Neural cell (in vitro differentiated cells): ENCODE measurements around the gene HLA-DOA.

Source experiments
- EP300 ChIP-seq: fragments of 450-650 bp; conservative IDR thresholded peaks from 2 replicates; pipeline ENCODE4 v1.6.1; 2014; ENCODE audit warnings: antibody characterized with exemption, mild to moderate bottlenecking, moderate library complexity; ENCODE audit not compliant: poor library complexity, severe bottlenecking
- POLR2AphosphoS5 ChIP-seq: IDR thresholded peaks from 2 replicates; pipeline ENCODE4 v1.6.1; 2012
- RAD21 ChIP-seq: fragments of 450-650 bp; conservative IDR thresholded peaks from 2 replicates; pipeline ENCODE4 v1.6.1; 2014; ENCODE audit warnings: antibody characterized with exemption, mild to moderate bottlenecking, moderate library complexity
- TF ChIP-seq, protein P1 (sequence below): fragments of 450-650 bp; IDR thresholded peaks from 2 replicates; pipeline ENCODE4 v1.5.1; 2014; ENCODE audit warnings: antibody characterized with exemption, mild to moderate bottlenecking, moderate library complexity; ENCODE audit not compliant: poor library complexity, severe bottlenecking

DNA sequence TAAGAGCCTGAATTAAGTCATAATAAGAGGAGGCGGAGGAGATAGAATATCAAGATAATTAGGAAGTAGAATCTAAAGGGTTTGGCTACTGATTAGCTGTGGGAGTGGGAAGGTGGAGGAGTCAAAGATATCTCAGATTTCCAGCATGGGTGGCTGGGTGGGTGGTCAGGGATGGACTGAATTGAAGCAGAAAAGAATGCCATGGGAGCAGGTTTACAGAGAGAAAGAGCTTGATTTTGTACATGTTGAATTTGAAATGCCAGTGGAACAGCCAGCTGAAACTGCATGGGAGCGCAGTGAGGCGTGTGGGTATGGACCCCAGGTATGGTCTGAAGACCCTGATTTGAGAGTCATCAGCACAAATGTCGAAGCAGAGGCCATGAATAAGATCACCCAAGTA is 55.1 kb downstream of the HLA-DOA start:
- TF ChIP-seq, protein P1, sequence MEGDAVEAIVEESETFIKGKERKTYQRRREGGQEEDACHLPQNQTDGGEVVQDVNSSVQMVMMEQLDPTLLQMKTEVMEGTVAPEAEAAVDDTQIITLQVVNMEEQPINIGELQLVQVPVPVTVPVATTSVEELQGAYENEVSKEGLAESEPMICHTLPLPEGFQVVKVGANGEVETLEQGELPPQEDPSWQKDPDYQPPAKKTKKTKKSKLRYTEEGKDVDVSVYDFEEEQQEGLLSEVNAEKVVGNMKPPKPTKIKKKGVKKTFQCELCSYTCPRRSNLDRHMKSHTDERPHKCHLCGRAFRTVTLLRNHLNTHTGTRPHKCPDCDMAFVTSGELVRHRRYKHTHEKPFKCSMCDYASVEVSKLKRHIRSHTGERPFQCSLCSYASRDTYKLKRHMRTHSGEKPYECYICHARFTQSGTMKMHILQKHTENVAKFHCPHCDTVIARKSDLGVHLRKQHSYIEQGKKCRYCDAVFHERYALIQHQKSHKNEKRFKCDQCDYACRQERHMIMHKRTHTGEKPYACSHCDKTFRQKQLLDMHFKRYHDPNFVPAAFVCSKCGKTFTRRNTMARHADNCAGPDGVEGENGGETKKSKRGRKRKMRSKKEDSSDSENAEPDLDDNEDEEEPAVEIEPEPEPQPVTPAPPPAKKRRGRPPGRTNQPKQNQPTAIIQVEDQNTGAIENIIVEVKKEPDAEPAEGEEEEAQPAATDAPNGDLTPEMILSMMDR, result no peak
- TF ChIP-seq RAD21 (no peak), POLR2AphosphoS5 (no peak), EP300 (no peak)
